ENCODE results near the gene EN1. TPM values are rescaled to one million over a fixed set of nuclear protein-coding genes. Genes with fewer than 3 reads are reported as not detected.

The EN1 gene
- total RNA-seq, 2 experiments from 2014 or later = not detected

- peaks cover 85% of the 10 kb centered on the region for H3K27me3 Mint-ChIP-seq
- no peaks in the 10 kb centered on the region for H3K9me3 Mint-ChIP-seq
- H3K27ac Mint-ChIP-seq = no peak overlapping the region
- H3K4me3 Mint-ChIP-seq = no peak overlapping the region
- no peaks in the 10 kb centered on the region for H3K4me1 Mint-ChIP-seq
- no peaks in the 10 kb centered on the region for H3K36me3 Mint-ChIP-seq
- DNase-seq = no peak
Measured at GRCh38 chr2:118806797-118807667, 40.4 kb downstream of the EN1 start.

GRCh38 chr2:118805064-118805690 lies 42.3 kb downstream of the EN1 start:
- Mint-ChIP-seq H3K9me3 (no peaks in the 10 kb centered on the region), H3K4me3 (no peak overlapping the region), H3K27me3 (peaks cover 74% of the 10 kb centered on the region), H3K27ac (no peak overlapping the region), H3K36me3 (no peaks in the 10 kb centered on the region), H3K4me1 (no peaks in the 10 kb centered on the region)
- DNase-seq = no peak

GRCh38 chr2:118803012-118803411 lies 44.4 kb downstream of the EN1 start:
- no peak overlapping the region for H3K4me3 Mint-ChIP-seq

GRCh38 chr2:118801151-118801550 lies 46.3 kb downstream of the EN1 start:
- no peaks in the 10 kb centered on the region for H3K4me1 Mint-ChIP-seq
- H3K4me3 Mint-ChIP-seq = no peak overlapping the region
- no peak for DNase-seq
- H3K36me3 Mint-ChIP-seq = no peaks in the 10 kb centered on the region
- H3K27me3 Mint-ChIP-seq = peaks cover 55% of the 10 kb centered on the region
- no peak overlapping the region for H3K27ac Mint-ChIP-seq
- H3K9me3 Mint-ChIP-seq = no peaks in the 10 kb centered on the region

More at GRCh38 chr2:118803012-118803411, 44.4 kb downstream of the EN1 start:
- Mint-ChIP-seq H3K36me3 (no peaks in the 10 kb centered on the region), H3K9me3 (no peaks in the 10 kb centered on the region), H3K27ac (no peak overlapping the region), H3K4me1 (no peaks in the 10 kb centered on the region), H3K27me3 (peaks cover 64% of the 10 kb centered on the region)
- DNase-seq = no peak

- Mint-ChIP-seq H3K27me3 (peaks cover 51% of the 10 kb centered on the region), H3K36me3 (no peaks in the 10 kb centered on the region), H3K9me3 (no peaks in the 10 kb centered on the region), H3K27ac (no peak overlapping the region), H3K4me3 (no peak overlapping the region), H3K4me1 (no peaks in the 10 kb centered on the region)
- DNase-seq = no peak
Measured at GRCh38 chr2:118800736-118801135, 46.7 kb downstream of the EN1 start.

GRCh38 chr2:118794546-118794945 lies 52.9 kb downstream of the EN1 start:
- peaks cover 34% of the 10 kb centered on the region for H3K27me3 Mint-ChIP-seq
- no peaks in the 10 kb centered on the region for H3K4me1 Mint-ChIP-seq
- DNase-seq = no peak
- H3K36me3 Mint-ChIP-seq = no peaks in the 10 kb centered on the region
- no peaks in the 10 kb centered on the region for H3K9me3 Mint-ChIP-seq
- H3K4me3 Mint-ChIP-seq = no peak overlapping the region
- H3K27ac Mint-ChIP-seq = no peak overlapping the region

Other genes starting within 250 kb of the EN1 start
- gene MARCO, start 94.5 kb upstream of the EN1 start, total RNA-seq = not detected

All from activated naive CD8-positive, alpha-beta T cell treated with anti-CD3 and anti-CD28 coated beads for 36 hours (primary cell).